ENCODE data around the gene VEGFA. TPM values are rescaled to one million over a fixed set of nuclear protein-coding genes. Genes with fewer than 3 reads are reported as not detected.

VEGFA gene
- total RNA-seq, 1 experiment from 2014 or later, result 116 TPM

- CTCF ChIA-PET, result interaction anchor here (0.9 to 1.3 kb wide), 2 partner anchors 313 to 317 kb away, joined by 3 read pairs; no protein-coding TSS in a partner anchor
- Histone ChIP-seq H3K36me3 (ENCODE audit: insufficient read depth, low read length, poor library complexity, severe bottlenecking) (no peaks in the 10 kb centered on the region), H3K4me3 (ENCODE audit: low read depth, low read length, poor library complexity, severe bottlenecking) (no peak overlapping the region), H3K9me3 (ENCODE audit: low read depth, low read length, poor library complexity, severe bottlenecking) (no peaks in the 10 kb centered on the region), H3K27me3 (replicated peaks; ENCODE audit: insufficient read depth, low read depth, low read length, poor library complexity) (no peaks in the 10 kb centered on the region), H3K4me1 (ENCODE audit: insufficient read depth, low read length, poor library complexity, severe bottlenecking) (peaks cover 9% of the 10 kb centered on the region), H3K27ac (ENCODE audit: low read depth, low read length, poor library complexity, severe bottlenecking) (no peak overlapping the region)
- POLR2A ChIA-PET (ENCODE audit: low non-redundant PET), result no interaction called here
- BruUV-seq (replicated peaks), result no TSS peak
- no peak for DNase-seq (ENCODE audit: low spot score)
- intact Hi-C loops (cut with micrococcal nuclease; ENCODE audit: unreplicated experiment), result no loop called here
- TF ChIP-seq CTCF (conservative IDR thresholded peaks at IDR 0.05; ENCODE audit: low read depth, low read length) (no peak), EZH2 (IDR thresholded peaks at IDR 0.05; ENCODE audit: borderline replicate concordance, low read depth, low read length, poor library complexity, severe bottlenecking) (no peak)
Measured at GRCh38 chr6:43761666-43762409, 8.2 kb upstream of the VEGFA start.

- ChIA-PET POLR2A (ENCODE audit: low non-redundant PET) (no interaction called here), CTCF (interaction anchor here (0.9 to 1.3 kb wide), 2 partner anchors 312 to 317 kb away, joined by 3 read pairs; no protein-coding TSS in a partner anchor)
- Histone ChIP-seq H3K27me3 (replicated peaks; ENCODE audit: insufficient read depth, low read depth, low read length, poor library complexity) (no peaks in the 10 kb centered on the region), H3K36me3 (ENCODE audit: insufficient read depth, low read length, poor library complexity, severe bottlenecking) (no peaks in the 10 kb centered on the region), H3K4me3 (ENCODE audit: low read depth, low read length, poor library complexity, severe bottlenecking) (no peak overlapping the region), H3K9me3 (ENCODE audit: low read depth, low read length, poor library complexity, severe bottlenecking) (no peaks in the 10 kb centered on the region), H3K4me1 (ENCODE audit: insufficient read depth, low read length, poor library complexity, severe bottlenecking) (peaks cover 9% of the 10 kb centered on the region), H3K27ac (ENCODE audit: low read depth, low read length, poor library complexity, severe bottlenecking) (no peak overlapping the region)
- no TSS peak for BruUV-seq (replicated peaks)
- no peak for DNase-seq (ENCODE audit: low spot score)
- intact Hi-C loops (cut with micrococcal nuclease; ENCODE audit: unreplicated experiment), result no loop called here
- TF ChIP-seq CTCF (conservative IDR thresholded peaks at IDR 0.05; ENCODE audit: low read depth, low read length), result no peak
- TF ChIP-seq EZH2 (IDR thresholded peaks at IDR 0.05; ENCODE audit: borderline replicate concordance, low read depth, low read length, poor library complexity, severe bottlenecking), result no peak
Measured at GRCh38 chr6:43762410-43762768, 7.6 kb upstream of the VEGFA start.

- no peak for DNase-seq (ENCODE audit: low spot score)
- ChIA-PET POLR2A (ENCODE audit: low non-redundant PET) (no interaction called here), CTCF (interaction anchor here (0.6 to 1.3 kb wide), 2 partner anchors 312 to 316 kb away, joined by 3 read pairs; no protein-coding TSS in a partner anchor)
- H3K4me1 ChIP-seq (ENCODE audit: insufficient read depth, low read length, poor library complexity, severe bottlenecking), result peaks cover 9% of the 10 kb centered on the region
- TF ChIP-seq EZH2 (IDR thresholded peaks at IDR 0.05; ENCODE audit: borderline replicate concordance, low read depth, low read length, poor library complexity, severe bottlenecking), result no peak
- 0 out of 2 replicates have a peak, but pooled peaks have one; percentile 13 for TF ChIP-seq CTCF (conservative IDR thresholded peaks at IDR 0.05; ENCODE audit: low read depth, low read length)
- H3K9me3 ChIP-seq (ENCODE audit: low read depth, low read length, poor library complexity, severe bottlenecking), result no peaks in the 10 kb centered on the region
- H3K27me3 ChIP-seq (replicated peaks; ENCODE audit: insufficient read depth, low read depth, low read length, poor library complexity), result no peaks in the 10 kb centered on the region
- no peak overlapping the region for H3K27ac ChIP-seq (ENCODE audit: low read depth, low read length, poor library complexity, severe bottlenecking)
- intact Hi-C loops (cut with micrococcal nuclease; ENCODE audit: unreplicated experiment), result no loop called here
- BruUV-seq (replicated peaks), result no TSS peak
- no peak overlapping the region for H3K4me3 ChIP-seq (ENCODE audit: low read depth, low read length, poor library complexity, severe bottlenecking)
- H3K36me3 ChIP-seq (ENCODE audit: insufficient read depth, low read length, poor library complexity, severe bottlenecking), result no peaks in the 10 kb centered on the region
Measured at GRCh38 chr6:43762966-43763695, 6.9 kb upstream of the VEGFA start.

Measured in A673 (cell line).